HCT116 (cell line): ENCODE results near the gene ZC3H12D. TPM values are rescaled to one million over a fixed set of nuclear protein-coding genes. Genes with fewer than 3 reads are reported as not detected.
"Not testable (repeated sequence)": the region's sequence is repeated elsewhere in the genome, so short reads cannot be mapped to it uniquely, and the experiment has no call there.

Experiments
- ATAC-seq: fragments of 200-7000 bp; cut with Tn5 transposase; 2 replicates; pipeline ENCODE4 v1.9.1; 2020; ENCODE audit warnings: mild to moderate bottlenecking, moderate library complexity
- BruUV-seq: library from RNA; stranded (reverse); fragments of 400-500 nt; replicated peaks from 2 replicates; lab custom pipeline; 2021; lab: Mats Ljungman, UMichigan
- CTCF ChIA-PET: fragments of 300-600 bp; sonication (Branson Sonifier 250); formaldehyde crosslinking; loops from one replicate; lab custom pipeline; 2021; ENCODE audit warnings: antibody characterized with exemption; lab: Charles Lee
- POLR2A ChIA-PET: fragments of 300-600, 350-600 bp; sonication (Branson Sonifier 250); formaldehyde crosslinking; loops from one replicate; lab custom pipeline; 2021; ENCODE audit warnings: antibody characterized with exemption; lab: Charles Lee
- RAD21 ChIA-PET, 2 experiments: fragments of 300-600 bp; sonication (Branson Sonifier 250); formaldehyde crosslinking; loops; one replicate each; lab custom pipeline; 2023; ENCODE audit warnings: low total read pairs in 2 of 2; ENCODE audit not compliant: uncharacterized antibody in 2 of 2, unreplicated experiment in 2 of 2, low non-redundant PET in 1 of 2; lab: Charles Lee
- DNase-seq: peaks from one replicate; pipeline ENCODE4 v3.0.0-alpha.2; 2010; ENCODE audit warnings: low read depth, low spot score
- H2AFZ ChIP-seq: fragments of 200-600 bp; shearing (Covaris generic), sonication (generic); 2 replicates; pipeline ENCODE4 v1.6.1; 2017; ENCODE audit warnings: low read depth, mixed run types, mixed read lengths, antibody characterized with exemption, low read length; ENCODE audit not compliant: poor library complexity, severe bottlenecking
- H3K27ac ChIP-seq: 2 replicates; pipeline ENCODE4 v1.5.1; 2012; ENCODE audit warnings: low read depth, low read length
- H3K27me3 ChIP-seq: fragments of 200-600 bp; sonication (generic); 2 replicates; pipeline ENCODE4 v1.6.1; 2016; ENCODE audit warnings: mixed run types, low read length, mixed read lengths; ENCODE audit not compliant: insufficient read depth
- H3K36me3 ChIP-seq, 2 experiments: fragments of 200-500 bp in 1 of 2; fragments of 200-600 bp in 1 of 2; sonication (Bioruptor generic) in 1 of 2; sonication (generic) in 1 of 2; 2 replicates each; pipeline versions ENCODE4 v1.5.1 to v1.6.1; 2014 to 2016; ENCODE audit warnings: low read length in 2 of 2, inconsistent platforms in 1 of 2, mixed read lengths in 1 of 2, mixed run types in 1 of 2; ENCODE audit not compliant: insufficient read depth in 2 of 2, control insufficient read depth in 1 of 2
- H3K4me1 ChIP-seq, 2 experiments: fragments of 200-600 bp in 1 of 2; sonication (generic) in 1 of 2; 2 replicates each; pipeline versions ENCODE4 v1.5.1 to v1.6.1; 2012 to 2017; ENCODE audit warnings: low read length in 2 of 2, inconsistent platforms in 1 of 2, mild to moderate bottlenecking in 1 of 2, mixed read lengths in 1 of 2, mixed run types in 1 of 2, moderate library complexity in 1 of 2; ENCODE audit not compliant: insufficient read depth in 2 of 2, control insufficient read depth in 1 of 2
- H3K4me2 ChIP-seq: fragments of 200-600 bp; sonication (generic); 2 replicates; pipeline ENCODE4 v1.6.1; 2017; ENCODE audit warnings: mixed run types, low read length, mixed read lengths
- H3K4me3 ChIP-seq, 2 experiments: fragments of 200-600 bp in 1 of 2; sonication (generic) in 1 of 2; replicated peaks in 1 of 2; 2 replicates each; pipeline ENCODE4 v1.5.1; 2011 to 2016; ENCODE audit warnings: low read length in 2 of 2, control low read depth in 1 of 2, low read depth in 1 of 2, mild to moderate bottlenecking in 1 of 2, mixed read lengths in 1 of 2, mixed run types in 1 of 2
- H3K79me2 ChIP-seq: fragments of 200-600 bp; sonication (generic); 2 replicates; pipeline ENCODE4 v1.6.1; 2017; ENCODE audit warnings: mild to moderate bottlenecking, mixed run types, low read length, moderate library complexity, mixed read lengths; ENCODE audit not compliant: insufficient read depth
- H3K9ac ChIP-seq: fragments of 200-600 bp; sonication (generic); 2 replicates; pipeline ENCODE4 v1.6.1; 2016; ENCODE audit warnings: low read length, mixed read lengths
- H3K9me2 ChIP-seq: fragments of 200-600 bp; sonication (generic), shearing (Covaris generic); 2 replicates; pipeline ENCODE4 v1.6.1; 2017; ENCODE audit warnings: mixed run types, mild to moderate bottlenecking, moderate library complexity; ENCODE audit not compliant: insufficient read depth
- H3K9me3 ChIP-seq, 2 experiments: fragments of 200-500 bp in 1 of 2; fragments of 200-600 bp in 1 of 2; sonication (Bioruptor generic) in 1 of 2; sonication (generic) in 1 of 2; 2 replicates each; pipeline ENCODE4 v1.6.1; 2014 to 2017; ENCODE audit warnings: low read length in 2 of 2, mixed read lengths in 2 of 2, inconsistent platforms in 1 of 2, low read depth in 1 of 2, mild to moderate bottlenecking in 1 of 2, mixed run types in 1 of 2, moderate library complexity in 1 of 2; ENCODE audit not compliant: control insufficient read depth in 1 of 2, insufficient read depth in 1 of 2
- H4K20me1 ChIP-seq: fragments of 200-600 bp; sonication (generic), shearing (Covaris generic); 2 replicates; pipeline ENCODE4 v1.6.1; 2017; ENCODE audit warnings: mixed run types, mild to moderate bottlenecking, moderate library complexity; ENCODE audit not compliant: insufficient read depth
- RAD21 ChIP-seq: IDR thresholded peaks from 2 replicates; pipeline ENCODE4 v1.6.1; 2012; ENCODE audit warnings: low read depth, mild to moderate bottlenecking
- YY1 ChIP-seq: IDR thresholded peaks from 2 replicates; pipeline ENCODE4 v1.6.1; 2011; ENCODE audit warnings: low read length, low read depth, moderate library complexity, mild to moderate bottlenecking; ENCODE audit not compliant: insufficient replicate concordance; ENCODE audit errors: extremely low read depth
- intact Hi-C: fragments of 100-400 bp; cut with micrococcal nuclease; formaldehyde crosslinking; loops from 2 replicates; pipeline ENCODE4 v1.10.0; 2022
- total RNA-seq: library from RNA; stranded (reverse); gene quantifications from one replicate; pipeline ENCODE4 v1.2.1, GENCODE V29; 2021; ENCODE audit not compliant: unreplicated experiment
- TF ChIP-seq, protein P1 (sequence below), 3 experiments: fragments of 200-600 bp in 1 of 3; sonication (generic) in 1 of 3; IDR thresholded peaks in 2 of 3; conservative IDR thresholded peaks in 1 of 3; 2 replicates each; pipeline ENCODE4 v1.5.1; 2012 to 2017; ENCODE audit warnings: low read depth in 2 of 3, low read length in 2 of 3, antibody characterized with exemption in 1 of 3, borderline replicate concordance in 1 of 3, control low read depth in 1 of 3, mild to moderate bottlenecking in 1 of 3, mixed read lengths in 1 of 3, mixed run types in 1 of 3, moderate library complexity in 1 of 3; ENCODE audit not compliant: insufficient read depth in 1 of 3

Gene ZC3H12D
- total RNA-seq, 1 experiment from 2014 or later = 0.30 TPM

DNA sequence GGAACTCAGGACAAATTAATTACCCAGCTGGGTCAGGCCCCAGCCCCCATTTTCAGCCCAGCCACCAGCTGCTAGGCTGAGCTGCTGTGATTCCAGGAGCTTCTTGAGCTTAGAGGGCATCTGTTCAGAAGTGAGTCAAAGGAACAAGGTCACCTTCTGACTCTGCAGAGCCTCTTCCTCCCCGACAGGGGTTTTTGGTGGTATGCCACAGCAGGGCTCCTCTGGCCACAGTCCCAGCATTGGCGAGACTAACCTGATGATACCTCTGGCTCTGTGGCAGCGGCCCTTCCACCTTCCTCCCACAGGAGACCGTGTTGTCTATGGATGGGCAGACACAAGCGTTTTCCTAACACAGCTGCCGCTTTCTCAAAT lies 39.7 kb downstream of the ZC3H12D start:
- ChIA-PET POLR2A (no interaction called here), CTCF (no interaction called here), RAD21 (no interaction called here)
- H3K4me3 ChIP-seq = no peak overlapping the region
- no TSS peak for BruUV-seq
- H3K27me3 ChIP-seq = no peaks in the 10 kb centered on the region
- H3K4me1 ChIP-seq = no peaks in the 10 kb centered on the region
- no peaks in the 10 kb centered on the region for H3K9me3 ChIP-seq
- H3K4me2 ChIP-seq = no peak overlapping the region
- ATAC-seq (no peak), DNase-seq (no peak)
- no peaks in the 10 kb centered on the region for H3K79me2 ChIP-seq
- no peak overlapping the region for H2AFZ ChIP-seq
- H3K36me3 ChIP-seq = no peaks in the 10 kb centered on the region
- intact Hi-C loops = no loop called here
- H3K9me2 ChIP-seq = no peaks in the 10 kb centered on the region
- H3K9ac ChIP-seq = no peak overlapping the region
- H4K20me1 ChIP-seq = no peaks in the 10 kb centered on the region
- no peak overlapping the region for H3K27ac ChIP-seq
- no peak for TF ChIP-seq YY1
- TF ChIP-seq, protein P1, sequence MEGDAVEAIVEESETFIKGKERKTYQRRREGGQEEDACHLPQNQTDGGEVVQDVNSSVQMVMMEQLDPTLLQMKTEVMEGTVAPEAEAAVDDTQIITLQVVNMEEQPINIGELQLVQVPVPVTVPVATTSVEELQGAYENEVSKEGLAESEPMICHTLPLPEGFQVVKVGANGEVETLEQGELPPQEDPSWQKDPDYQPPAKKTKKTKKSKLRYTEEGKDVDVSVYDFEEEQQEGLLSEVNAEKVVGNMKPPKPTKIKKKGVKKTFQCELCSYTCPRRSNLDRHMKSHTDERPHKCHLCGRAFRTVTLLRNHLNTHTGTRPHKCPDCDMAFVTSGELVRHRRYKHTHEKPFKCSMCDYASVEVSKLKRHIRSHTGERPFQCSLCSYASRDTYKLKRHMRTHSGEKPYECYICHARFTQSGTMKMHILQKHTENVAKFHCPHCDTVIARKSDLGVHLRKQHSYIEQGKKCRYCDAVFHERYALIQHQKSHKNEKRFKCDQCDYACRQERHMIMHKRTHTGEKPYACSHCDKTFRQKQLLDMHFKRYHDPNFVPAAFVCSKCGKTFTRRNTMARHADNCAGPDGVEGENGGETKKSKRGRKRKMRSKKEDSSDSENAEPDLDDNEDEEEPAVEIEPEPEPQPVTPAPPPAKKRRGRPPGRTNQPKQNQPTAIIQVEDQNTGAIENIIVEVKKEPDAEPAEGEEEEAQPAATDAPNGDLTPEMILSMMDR (IDR thresholded peaks at IDR 0.05 in 2 of 3, conservative IDR thresholded peaks at IDR 0.05 in 1 of 3; ENCODE audit: borderline replicate concordance in 1 of 3, insufficient read depth in 1 of 3, low read depth in 2 of 3, low read length in 2 of 3) = no peak
- no peak for TF ChIP-seq RAD21

DNA sequence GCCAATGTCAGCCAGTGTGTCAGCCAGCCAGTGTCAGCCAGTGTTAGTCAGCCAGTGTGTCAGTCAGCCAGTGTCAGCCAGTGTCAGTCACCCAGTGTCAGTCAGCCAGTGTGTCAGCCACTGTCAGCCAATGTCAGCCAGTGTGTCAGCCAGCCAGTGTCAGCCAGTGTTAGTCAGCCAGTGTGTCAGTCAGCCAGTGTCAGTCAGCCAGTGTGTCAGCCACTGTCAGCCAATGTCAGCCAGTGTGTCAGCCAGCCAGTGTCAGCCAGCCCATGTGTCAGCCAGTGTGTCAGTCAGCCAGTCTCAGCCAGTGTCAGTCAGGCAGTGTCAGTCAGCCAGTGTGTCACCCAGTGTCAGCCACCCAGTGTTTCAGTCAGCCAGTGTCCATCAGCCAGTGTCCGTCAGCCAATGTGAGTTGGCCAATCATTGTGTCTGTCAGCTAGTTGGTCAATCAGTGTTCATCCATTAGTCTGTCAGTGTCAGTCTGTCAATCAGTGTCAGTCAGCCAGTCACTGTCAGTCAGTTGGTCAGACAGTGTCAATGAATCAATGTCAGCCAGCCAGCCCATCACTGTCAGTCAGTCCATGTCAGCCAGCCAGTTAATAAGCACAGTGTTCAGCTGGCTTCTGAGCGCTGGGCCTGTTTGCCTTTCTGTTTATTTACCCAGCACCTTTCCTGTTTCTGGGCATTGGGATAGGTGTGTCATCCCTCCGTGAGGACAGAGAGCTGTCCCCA lies 40.3 kb downstream of the ZC3H12D start:
- H4K20me1 ChIP-seq, H3K9me3 ChIP-seq, H3K36me3 ChIP-seq, H3K4me3 ChIP-seq, DNase-seq, H3K4me1 ChIP-seq, intact Hi-C loops, H3K27ac ChIP-seq, H3K79me2 ChIP-seq, RAD21 ChIA-PET, ATAC-seq, CTCF ChIA-PET, H2AFZ ChIP-seq, H3K9ac ChIP-seq, BruUV-seq, POLR2A ChIA-PET, H3K4me2 ChIP-seq, H3K27me3 ChIP-seq, H3K9me2 ChIP-seq: not testable (repeated sequence)
